H9 (cell line): Measurements from ENCODE around the gene TACR1. TPM values are rescaled to one million over a fixed set of nuclear protein-coding genes. Genes with fewer than 3 reads are reported as not detected.

ENCODE experiments used
- DNase-seq: peaks from one replicate; pipeline ENCODE4 v3.0.0-alpha.2; 2017
- H2AFZ ChIP-seq: one replicate; pipeline ENCODE4 v1.6.1; 2013; ENCODE audit warnings: mild to moderate bottlenecking, low read length, control low read depth, moderate library complexity
- H2AK5ac ChIP-seq: 2 replicates; pipeline ENCODE4 v1.6.1; 2013; ENCODE audit warnings: low read length, control low read depth, mixed read lengths; ENCODE audit not compliant: insufficient read length
- H2BK120ac ChIP-seq: one replicate; pipeline ENCODE4 v1.6.1; 2013; ENCODE audit warnings: low read depth, mild to moderate bottlenecking, low read length, control low read depth, inconsistent platforms; ENCODE audit not compliant: poor library complexity, severe bottlenecking
- H2BK12ac ChIP-seq: 2 replicates; pipeline ENCODE4 v1.6.1; 2013; ENCODE audit warnings: low read length, control low read depth, mixed read lengths, low read depth; ENCODE audit not compliant: insufficient read length
- H2BK15ac ChIP-seq: 2 replicates; pipeline ENCODE4 v1.6.1; 2013; ENCODE audit warnings: low read depth, low read length, control low read depth
- H2BK20ac ChIP-seq: one replicate; pipeline ENCODE4 v1.6.1; 2013; ENCODE audit warnings: low read depth, mild to moderate bottlenecking, low read length, control low read depth, inconsistent platforms; ENCODE audit not compliant: poor library complexity, severe bottlenecking
- H2BK5ac ChIP-seq: 2 replicates; pipeline ENCODE4 v1.6.1; 2013; ENCODE audit warnings: low read length, control low read depth, mixed read lengths; ENCODE audit not compliant: insufficient read length
- H3K14ac ChIP-seq: 2 replicates; pipeline ENCODE4 v1.6.1; 2013; ENCODE audit warnings: low read length, control low read depth; ENCODE audit not compliant: insufficient read depth
- H3K18ac ChIP-seq: 2 replicates; pipeline ENCODE4 v1.6.1; 2013; ENCODE audit warnings: low read depth, mild to moderate bottlenecking, mixed read lengths, low read length, control low read depth; ENCODE audit not compliant: insufficient read length
- H3K23ac ChIP-seq: 2 replicates; pipeline ENCODE4 v1.6.1; 2013; ENCODE audit warnings: low read length, control low read depth, mixed read lengths, low read depth; ENCODE audit not compliant: insufficient read length
- H3K23me2 ChIP-seq: 2 replicates; pipeline ENCODE4 v1.6.1; 2013; ENCODE audit warnings: low read depth, mild to moderate bottlenecking, mixed read lengths, low read length, control low read depth; ENCODE audit not compliant: insufficient read length, poor library complexity, severe bottlenecking
- H3K27ac ChIP-seq: 2 replicates; pipeline ENCODE4 v1.5.1; 2013; ENCODE audit warnings: low read length, control low read depth, mixed read lengths, low read depth; ENCODE audit not compliant: insufficient read length
- H3K27me3 ChIP-seq: 2 replicates; pipeline ENCODE4 v1.6.1; 2013; ENCODE audit warnings: low read length, control low read depth, inconsistent platforms; ENCODE audit not compliant: insufficient read depth
- H3K4ac ChIP-seq: 2 replicates; pipeline ENCODE4 v1.6.1; 2013; ENCODE audit warnings: low read depth, mild to moderate bottlenecking, control low read depth, inconsistent platforms, low read length, moderate library complexity
- H3K4me1 ChIP-seq: 2 replicates; pipeline ENCODE4 v1.6.1; 2013; ENCODE audit warnings: low read length, control low read depth, inconsistent platforms; ENCODE audit not compliant: insufficient read depth
- H3K4me2 ChIP-seq: 2 replicates; pipeline ENCODE4 v1.6.1; 2013; ENCODE audit warnings: low read length, control low read depth, mixed read lengths; ENCODE audit not compliant: insufficient read length, insufficient read depth
- H3K56ac ChIP-seq: 2 replicates; pipeline ENCODE4 v1.6.1; 2013; ENCODE audit warnings: low read depth, mild to moderate bottlenecking, mixed read lengths, low read length, control low read depth; ENCODE audit not compliant: insufficient read length
- H3K79me1 ChIP-seq: 2 replicates; pipeline ENCODE4 v1.6.1; 2013; ENCODE audit warnings: low read depth, mild to moderate bottlenecking, moderate library complexity, low read length, control low read depth, inconsistent platforms; ENCODE audit not compliant: insufficient read depth, poor library complexity, severe bottlenecking
- H3K79me2 ChIP-seq: 2 replicates; pipeline ENCODE4 v1.6.1; 2013; ENCODE audit warnings: low read length, control low read depth, inconsistent platforms; ENCODE audit not compliant: insufficient read depth
- H3K9ac ChIP-seq: 2 replicates; pipeline ENCODE4 v1.6.1; 2013; ENCODE audit warnings: low read length, control low read depth, mixed read lengths; ENCODE audit not compliant: insufficient read length; ENCODE audit errors: extremely low read depth
- H3K9me3 ChIP-seq: one replicate; pipeline ENCODE4 v1.6.1; 2013; ENCODE audit warnings: low read depth, low read length, inconsistent platforms; ENCODE audit not compliant: control insufficient read depth
- H3T11ph ChIP-seq: one replicate; pipeline ENCODE4 v1.6.1; 2013; ENCODE audit warnings: mild to moderate bottlenecking, low read length, control low read depth, inconsistent platforms
- H4K20me1 ChIP-seq: one replicate; pipeline ENCODE4 v1.6.1; 2013; ENCODE audit not compliant: control insufficient read depth, insufficient read length, insufficient read depth
- H4K5ac ChIP-seq: 2 replicates; pipeline ENCODE4 v1.6.1; 2013; ENCODE audit warnings: low read depth, mild to moderate bottlenecking, mixed read lengths, low read length, control low read depth; ENCODE audit not compliant: insufficient read length
- H4K8ac ChIP-seq: replicated peaks from 2 replicates; pipeline ENCODE4 v1.6.1; 2013; ENCODE audit warnings: low read length, control low read depth, mixed read lengths, low read depth; ENCODE audit not compliant: insufficient read length
- H4K91ac ChIP-seq: 2 replicates; pipeline ENCODE4 v1.6.1; 2013; ENCODE audit warnings: low read depth, mild to moderate bottlenecking, moderate library complexity, mixed read lengths, low read length, control low read depth; ENCODE audit not compliant: insufficient read length
- H3K27ac Mint-ChIP-seq, 3 experiments: 2 replicates in 2 of 3; 3 replicates in 1 of 3; pipeline ENCODE4 v1.8.0; 2020 to 2021; ENCODE audit warnings: mixed read lengths in 3 of 3, mild to moderate bottlenecking in 1 of 3, moderate library complexity in 1 of 3
- H3K27me3 Mint-ChIP-seq: 2 replicates; pipeline ENCODE4 v1.8.0; 2021; ENCODE audit warnings: low read depth, mild to moderate bottlenecking, moderate library complexity, mixed read lengths
- H3K36me3 Mint-ChIP-seq, 3 experiments: 2 replicates in 2 of 3; 3 replicates in 1 of 3; pipeline ENCODE4 v1.8.0; 2020 to 2021; ENCODE audit warnings: low read depth in 3 of 3, mixed read lengths in 3 of 3; ENCODE audit not compliant: insufficient read depth in 1 of 3
- H3K4me1 Mint-ChIP-seq, 2 experiments: 2 replicates each; pipeline ENCODE4 v1.8.0; 2020; ENCODE audit warnings: mixed read lengths in 2 of 2
- H3K4me3 Mint-ChIP-seq, 2 experiments: 2 replicates in 1 of 2; 3 replicates in 1 of 2; pipeline ENCODE4 v1.8.0; 2020 to 2021; ENCODE audit warnings: mild to moderate bottlenecking in 2 of 2, mixed read lengths in 2 of 2, moderate library complexity in 1 of 2
- H3K9me3 Mint-ChIP-seq, 2 experiments: 2 replicates in 1 of 2; 3 replicates in 1 of 2; pipeline ENCODE4 v1.8.0; 2020; ENCODE audit warnings: mild to moderate bottlenecking in 2 of 2, mixed read lengths in 2 of 2, moderate library complexity in 1 of 2
- CTCF ChIP-seq: fragments of 200-600 bp; sonication (generic); conservative IDR thresholded peaks from 3 replicates; pipeline ENCODE4 v1.8.0; 2021; ENCODE audit warnings: antibody characterized with exemption, mild to moderate bottlenecking
- WGBS: extraction: QIAGEN DNeasy Blood & Tissue Kit; methylation state at CpG from one replicate; pipeline ENCODE4 v1.1.7; 2013; ENCODE audit warnings: missing lambda C conversion rate, low lambda C conversion rate, mixed read lengths; ENCODE audit not compliant: insufficient read length; ENCODE audit errors: extremely low coverage; 5-methylcytosine and 5-hydroxymethylcytosine counted together
- total RNA-seq: library from RNA; stranded (reverse); gene quantifications from 2 replicates; pipeline ENCODE4 v1.2.1, GENCODE V29; 2021

TACR1 gene
- total RNA-seq, 1 experiment from 2014 or later, result 1.4 TPM

GRCh38 chr2:75155115-75155514 lies 44.2 kb downstream of the TACR1 start:
- H3K27me3 Mint-ChIP-seq, result no peaks in the 10 kb centered on the region

More at GRCh38 chr2:75155115-75155514, 44.2 kb downstream of the TACR1 start:
- Histone ChIP-seq H3K18ac (no peak overlapping the region), H2BK12ac (no peak overlapping the region), H4K20me1 (no peaks in the 10 kb centered on the region), H2AFZ (no peak overlapping the region), H3K56ac (no peak overlapping the region), H2BK15ac (no peak overlapping the region), H3K4me2 (no peak overlapping the region), H3K14ac (no peak overlapping the region), H3K9ac (no peak overlapping the region), H2BK5ac (no peak overlapping the region), H2AK5ac (no peak overlapping the region), H4K91ac (no peak overlapping the region), H3K79me2 (no peaks in the 10 kb centered on the region), H3K4me1 (peaks cover 2% of the 10 kb centered on the region), H2BK20ac (no peak overlapping the region), H3K4ac (no peak overlapping the region), H3K23me2 (no peaks in the 10 kb centered on the region), H3K79me1 (no peaks in the 10 kb centered on the region), H3T11ph (no peak overlapping the region), H2BK120ac (no peak overlapping the region), H4K5ac (no peak overlapping the region), H3K23ac (no peak overlapping the region), H3K27ac (no peak overlapping the region), H4K8ac (no peak overlapping the region), H3K9me3 (no peaks in the 10 kb centered on the region), H3K27me3 (no peaks in the 10 kb centered on the region)
- H3K4me3 Mint-ChIP-seq, result no peak overlapping the region
- no peak for TF ChIP-seq CTCF
- peaks cover 0 to 6% of the 10 kb centered on the region in 2 experiments; a peak in 3 of 5 replicates for H3K9me3 Mint-ChIP-seq
- DNase-seq, result no peak
- no peaks in the 10 kb centered on the region; a peak in 3 of 7 replicates for H3K36me3 Mint-ChIP-seq
- WGBS, result no CpG with 5 or more reads among the region's 3 CpGs
- H3K27ac Mint-ChIP-seq, result no peak overlapping the region
- peaks cover 9 to 12% of the 10 kb centered on the region in 2 experiments for H3K4me1 Mint-ChIP-seq
